HCT116 (cell line): ENCODE data around the gene RREB1. TPM values are rescaled to one million over a fixed set of nuclear protein-coding genes. Genes with fewer than 3 reads are reported as not detected.

Experiments
- ATAC-seq: fragments of 200-7000 bp; cut with Tn5 transposase; 2 replicates; pipeline ENCODE4 v1.9.1; 2020; ENCODE audit warnings: mild to moderate bottlenecking, moderate library complexity
- BruUV-seq: library from RNA; stranded (reverse); fragments of 400-500 nt; replicated peaks from 2 replicates; lab custom pipeline; 2021; lab: Mats Ljungman, UMichigan
- CTCF ChIA-PET: fragments of 300-600 bp; sonication (Branson Sonifier 250); formaldehyde crosslinking; loops from one replicate; lab custom pipeline; 2021; ENCODE audit warnings: antibody characterized with exemption; lab: Charles Lee
- POLR2A ChIA-PET: fragments of 300-600, 350-600 bp; sonication (Branson Sonifier 250); formaldehyde crosslinking; loops from one replicate; lab custom pipeline; 2021; ENCODE audit warnings: antibody characterized with exemption; lab: Charles Lee
- RAD21 ChIA-PET, 2 experiments: fragments of 300-600 bp; sonication (Branson Sonifier 250); formaldehyde crosslinking; loops; one replicate each; lab custom pipeline; 2023; ENCODE audit warnings: low total read pairs in 2 of 2; ENCODE audit not compliant: uncharacterized antibody in 2 of 2, unreplicated experiment in 2 of 2, low non-redundant PET in 1 of 2; lab: Charles Lee
- DNase-seq: peaks from one replicate; pipeline ENCODE4 v3.0.0-alpha.2; 2010; ENCODE audit warnings: low read depth, low spot score
- H2AFZ ChIP-seq: fragments of 200-600 bp; shearing (Covaris generic), sonication (generic); 2 replicates; pipeline ENCODE4 v1.6.1; 2017; ENCODE audit warnings: low read depth, mixed run types, mixed read lengths, antibody characterized with exemption, low read length; ENCODE audit not compliant: poor library complexity, severe bottlenecking
- H3K27ac ChIP-seq: 2 replicates; pipeline ENCODE4 v1.5.1; 2012; ENCODE audit warnings: low read depth, low read length
- H3K27me3 ChIP-seq: fragments of 200-600 bp; sonication (generic); 2 replicates; pipeline ENCODE4 v1.6.1; 2016; ENCODE audit warnings: mixed run types, low read length, mixed read lengths; ENCODE audit not compliant: insufficient read depth
- H3K36me3 ChIP-seq, 2 experiments: fragments of 200-500 bp in 1 of 2; fragments of 200-600 bp in 1 of 2; sonication (Bioruptor generic) in 1 of 2; sonication (generic) in 1 of 2; 2 replicates each; pipeline versions ENCODE4 v1.5.1 to v1.6.1; 2014 to 2016; ENCODE audit warnings: low read length in 2 of 2, inconsistent platforms in 1 of 2, mixed read lengths in 1 of 2, mixed run types in 1 of 2; ENCODE audit not compliant: insufficient read depth in 2 of 2, control insufficient read depth in 1 of 2
- H3K4me1 ChIP-seq, 2 experiments: fragments of 200-600 bp in 1 of 2; sonication (generic) in 1 of 2; 2 replicates each; pipeline versions ENCODE4 v1.5.1 to v1.6.1; 2012 to 2017; ENCODE audit warnings: low read length in 2 of 2, inconsistent platforms in 1 of 2, mild to moderate bottlenecking in 1 of 2, mixed read lengths in 1 of 2, mixed run types in 1 of 2, moderate library complexity in 1 of 2; ENCODE audit not compliant: insufficient read depth in 2 of 2, control insufficient read depth in 1 of 2
- H3K4me2 ChIP-seq: fragments of 200-600 bp; sonication (generic); 2 replicates; pipeline ENCODE4 v1.6.1; 2017; ENCODE audit warnings: mixed run types, low read length, mixed read lengths
- H3K4me3 ChIP-seq, 2 experiments: fragments of 200-600 bp in 1 of 2; sonication (generic) in 1 of 2; replicated peaks in 1 of 2; 2 replicates each; pipeline ENCODE4 v1.5.1; 2011 to 2016; ENCODE audit warnings: low read length in 2 of 2, control low read depth in 1 of 2, low read depth in 1 of 2, mild to moderate bottlenecking in 1 of 2, mixed read lengths in 1 of 2, mixed run types in 1 of 2
- H3K79me2 ChIP-seq: fragments of 200-600 bp; sonication (generic); 2 replicates; pipeline ENCODE4 v1.6.1; 2017; ENCODE audit warnings: mild to moderate bottlenecking, mixed run types, low read length, moderate library complexity, mixed read lengths; ENCODE audit not compliant: insufficient read depth
- H3K9ac ChIP-seq: fragments of 200-600 bp; sonication (generic); 2 replicates; pipeline ENCODE4 v1.6.1; 2016; ENCODE audit warnings: low read length, mixed read lengths
- H3K9me2 ChIP-seq: fragments of 200-600 bp; sonication (generic), shearing (Covaris generic); 2 replicates; pipeline ENCODE4 v1.6.1; 2017; ENCODE audit warnings: mixed run types, mild to moderate bottlenecking, moderate library complexity; ENCODE audit not compliant: insufficient read depth
- H3K9me3 ChIP-seq, 2 experiments: fragments of 200-500 bp in 1 of 2; fragments of 200-600 bp in 1 of 2; sonication (Bioruptor generic) in 1 of 2; sonication (generic) in 1 of 2; 2 replicates each; pipeline ENCODE4 v1.6.1; 2014 to 2017; ENCODE audit warnings: low read length in 2 of 2, mixed read lengths in 2 of 2, inconsistent platforms in 1 of 2, low read depth in 1 of 2, mild to moderate bottlenecking in 1 of 2, mixed run types in 1 of 2, moderate library complexity in 1 of 2; ENCODE audit not compliant: control insufficient read depth in 1 of 2, insufficient read depth in 1 of 2
- H4K20me1 ChIP-seq: fragments of 200-600 bp; sonication (generic), shearing (Covaris generic); 2 replicates; pipeline ENCODE4 v1.6.1; 2017; ENCODE audit warnings: mixed run types, mild to moderate bottlenecking, moderate library complexity; ENCODE audit not compliant: insufficient read depth
- EGR1 ChIP-seq: IDR thresholded peaks from 2 replicates; pipeline ENCODE4 v1.6.1; 2012; ENCODE audit warnings: low read depth
- ELF1 ChIP-seq: IDR thresholded peaks from 2 replicates; pipeline ENCODE4 v1.6.1; 2012; ENCODE audit warnings: low read depth, borderline replicate concordance
- EZH2 ChIP-seq: fragments of 200-600 bp; sonication (generic); IDR thresholded peaks from 2 replicates; pipeline ENCODE4 v1.6.1; 2017; ENCODE audit warnings: antibody characterized with exemption, mixed run types
- FOSL1 ChIP-seq: IDR thresholded peaks from 2 replicates; pipeline ENCODE4 v1.6.1; 2012; ENCODE audit warnings: low read depth
- JUND ChIP-seq: IDR thresholded peaks from 2 replicates; pipeline ENCODE4 v1.6.1; 2012
- RAD21 ChIP-seq: IDR thresholded peaks from 2 replicates; pipeline ENCODE4 v1.6.1; 2012; ENCODE audit warnings: low read depth, mild to moderate bottlenecking
- SIN3A ChIP-seq: IDR thresholded peaks from 2 replicates; pipeline ENCODE4 v1.6.1; 2012; ENCODE audit warnings: low read depth
- SP1 ChIP-seq: IDR thresholded peaks from 2 replicates; pipeline ENCODE4 v1.6.1; 2012; ENCODE audit warnings: low read depth
- SRF ChIP-seq: IDR thresholded peaks from 2 replicates; pipeline ENCODE4 v1.6.1; 2012; ENCODE audit warnings: low read depth
- TCF7L2 ChIP-seq: IDR thresholded peaks from 2 replicates; pipeline ENCODE4 v1.7.0; 2011; ENCODE audit warnings: borderline replicate concordance, inconsistent platforms; ENCODE audit not compliant: insufficient read depth, insufficient read length; ENCODE audit errors: extremely low read depth
- YY1 ChIP-seq: IDR thresholded peaks from 2 replicates; pipeline ENCODE4 v1.6.1; 2011; ENCODE audit warnings: low read length, low read depth, moderate library complexity, mild to moderate bottlenecking; ENCODE audit not compliant: insufficient replicate concordance; ENCODE audit errors: extremely low read depth
- ZFX ChIP-seq: fragments of 450-650 bp; IDR thresholded peaks from 2 replicates; pipeline ENCODE4 v1.6.1; 2017
- intact Hi-C: fragments of 100-400 bp; cut with micrococcal nuclease; formaldehyde crosslinking; loops from 2 replicates; pipeline ENCODE4 v1.10.0; 2022
- total RNA-seq: library from RNA; stranded (reverse); gene quantifications from one replicate; pipeline ENCODE4 v1.2.1, GENCODE V29; 2021; ENCODE audit not compliant: unreplicated experiment
- TF ChIP-seq, protein P1 (sequence below): IDR thresholded peaks from 2 replicates; pipeline ENCODE4 v1.6.1; 2012; ENCODE audit warnings: low read depth
- TF ChIP-seq, protein P2 (sequence below): IDR thresholded peaks from 2 replicates; pipeline ENCODE4 v1.6.1; 2011; ENCODE audit warnings: mild to moderate bottlenecking, low read length, moderate library complexity; ENCODE audit not compliant: insufficient replicate concordance; ENCODE audit errors: extremely low read depth
- TF ChIP-seq, protein P3 (sequence below): IDR thresholded peaks from 2 replicates; pipeline ENCODE4 v1.6.1; 2012
- TF ChIP-seq, protein P4 (sequence below), 3 experiments: fragments of 200-600 bp in 1 of 3; sonication (generic) in 1 of 3; IDR thresholded peaks in 2 of 3; conservative IDR thresholded peaks in 1 of 3; 2 replicates each; pipeline ENCODE4 v1.5.1; 2012 to 2017; ENCODE audit warnings: low read depth in 2 of 3, low read length in 2 of 3, antibody characterized with exemption in 1 of 3, borderline replicate concordance in 1 of 3, control low read depth in 1 of 3, mild to moderate bottlenecking in 1 of 3, mixed read lengths in 1 of 3, mixed run types in 1 of 3, moderate library complexity in 1 of 3; ENCODE audit not compliant: insufficient read depth in 1 of 3

The RREB1 gene
- total RNA-seq, 1 experiment from 2014 or later, result 47.9 TPM

DNA sequence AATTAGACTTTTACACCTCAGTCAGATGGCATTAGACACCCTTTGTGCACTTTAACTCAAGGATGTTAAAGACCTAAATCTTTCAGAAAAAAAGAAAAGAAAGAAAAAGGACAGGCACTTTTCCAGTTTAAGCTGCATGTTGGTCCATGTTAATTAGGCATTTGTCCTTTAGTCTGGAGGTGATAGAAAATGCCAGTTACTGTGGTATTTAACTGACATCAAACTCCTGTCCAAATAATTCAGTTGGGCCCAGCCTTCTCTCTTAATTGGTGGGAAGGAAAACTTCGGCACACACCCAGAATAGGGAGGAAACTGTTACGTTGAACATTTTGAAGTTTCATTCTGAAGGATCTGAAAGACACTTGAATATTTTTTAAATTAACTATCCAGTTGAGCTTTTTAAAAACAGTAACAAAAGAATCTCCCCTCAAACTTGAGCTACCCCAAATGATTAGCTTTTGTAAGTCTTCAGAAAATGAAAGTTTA lies 30.3 kb downstream of the RREB1 start:
- DNase-seq (no peak), ATAC-seq (no peak)
- no peaks in the 10 kb centered on the region for H3K36me3 ChIP-seq
- TF ChIP-seq, protein P1, sequence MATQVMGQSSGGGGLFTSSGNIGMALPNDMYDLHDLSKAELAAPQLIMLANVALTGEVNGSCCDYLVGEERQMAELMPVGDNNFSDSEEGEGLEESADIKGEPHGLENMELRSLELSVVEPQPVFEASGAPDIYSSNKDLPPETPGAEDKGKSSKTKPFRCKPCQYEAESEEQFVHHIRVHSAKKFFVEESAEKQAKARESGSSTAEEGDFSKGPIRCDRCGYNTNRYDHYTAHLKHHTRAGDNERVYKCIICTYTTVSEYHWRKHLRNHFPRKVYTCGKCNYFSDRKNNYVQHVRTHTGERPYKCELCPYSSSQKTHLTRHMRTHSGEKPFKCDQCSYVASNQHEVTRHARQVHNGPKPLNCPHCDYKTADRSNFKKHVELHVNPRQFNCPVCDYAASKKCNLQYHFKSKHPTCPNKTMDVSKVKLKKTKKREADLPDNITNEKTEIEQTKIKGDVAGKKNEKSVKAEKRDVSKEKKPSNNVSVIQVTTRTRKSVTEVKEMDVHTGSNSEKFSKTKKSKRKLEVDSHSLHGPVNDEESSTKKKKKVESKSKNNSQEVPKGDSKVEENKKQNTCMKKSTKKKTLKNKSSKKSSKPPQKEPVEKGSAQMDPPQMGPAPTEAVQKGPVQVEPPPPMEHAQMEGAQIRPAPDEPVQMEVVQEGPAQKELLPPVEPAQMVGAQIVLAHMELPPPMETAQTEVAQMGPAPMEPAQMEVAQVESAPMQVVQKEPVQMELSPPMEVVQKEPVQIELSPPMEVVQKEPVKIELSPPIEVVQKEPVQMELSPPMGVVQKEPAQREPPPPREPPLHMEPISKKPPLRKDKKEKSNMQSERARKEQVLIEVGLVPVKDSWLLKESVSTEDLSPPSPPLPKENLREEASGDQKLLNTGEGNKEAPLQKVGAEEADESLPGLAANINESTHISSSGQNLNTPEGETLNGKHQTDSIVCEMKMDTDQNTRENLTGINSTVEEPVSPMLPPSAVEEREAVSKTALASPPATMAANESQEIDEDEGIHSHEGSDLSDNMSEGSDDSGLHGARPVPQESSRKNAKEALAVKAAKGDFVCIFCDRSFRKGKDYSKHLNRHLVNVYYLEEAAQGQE, result no peak
- TF ChIP-seq EGR1 (no peak), SP1 (no peak), SIN3A (no peak), SRF (no peak), EZH2 (no peak), ZFX (no peak), RAD21 (no peak), FOSL1 (no peak), TCF7L2 (no peak), ELF1 (no peak), YY1 (no peak), JUND (no peak)
- TF ChIP-seq, protein P2, sequence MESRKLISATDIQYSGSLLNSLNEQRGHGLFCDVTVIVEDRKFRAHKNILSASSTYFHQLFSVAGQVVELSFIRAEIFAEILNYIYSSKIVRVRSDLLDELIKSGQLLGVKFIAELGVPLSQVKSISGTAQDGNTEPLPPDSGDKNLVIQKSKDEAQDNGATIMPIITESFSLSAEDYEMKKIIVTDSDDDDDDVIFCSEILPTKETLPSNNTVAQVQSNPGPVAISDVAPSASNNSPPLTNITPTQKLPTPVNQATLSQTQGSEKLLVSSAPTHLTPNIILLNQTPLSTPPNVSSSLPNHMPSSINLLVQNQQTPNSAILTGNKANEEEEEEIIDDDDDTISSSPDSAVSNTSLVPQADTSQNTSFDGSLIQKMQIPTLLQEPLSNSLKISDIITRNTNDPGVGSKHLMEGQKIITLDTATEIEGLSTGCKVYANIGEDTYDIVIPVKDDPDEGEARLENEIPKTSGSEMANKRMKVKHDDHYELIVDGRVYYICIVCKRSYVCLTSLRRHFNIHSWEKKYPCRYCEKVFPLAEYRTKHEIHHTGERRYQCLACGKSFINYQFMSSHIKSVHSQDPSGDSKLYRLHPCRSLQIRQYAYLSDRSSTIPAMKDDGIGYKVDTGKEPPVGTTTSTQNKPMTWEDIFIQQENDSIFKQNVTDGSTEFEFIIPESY, result no peak
- TF ChIP-seq, protein P3, sequence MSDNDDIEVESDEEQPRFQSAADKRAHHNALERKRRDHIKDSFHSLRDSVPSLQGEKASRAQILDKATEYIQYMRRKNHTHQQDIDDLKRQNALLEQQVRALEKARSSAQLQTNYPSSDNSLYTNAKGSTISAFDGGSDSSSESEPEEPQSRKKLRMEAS, result no peak
- TF ChIP-seq, protein P4, sequence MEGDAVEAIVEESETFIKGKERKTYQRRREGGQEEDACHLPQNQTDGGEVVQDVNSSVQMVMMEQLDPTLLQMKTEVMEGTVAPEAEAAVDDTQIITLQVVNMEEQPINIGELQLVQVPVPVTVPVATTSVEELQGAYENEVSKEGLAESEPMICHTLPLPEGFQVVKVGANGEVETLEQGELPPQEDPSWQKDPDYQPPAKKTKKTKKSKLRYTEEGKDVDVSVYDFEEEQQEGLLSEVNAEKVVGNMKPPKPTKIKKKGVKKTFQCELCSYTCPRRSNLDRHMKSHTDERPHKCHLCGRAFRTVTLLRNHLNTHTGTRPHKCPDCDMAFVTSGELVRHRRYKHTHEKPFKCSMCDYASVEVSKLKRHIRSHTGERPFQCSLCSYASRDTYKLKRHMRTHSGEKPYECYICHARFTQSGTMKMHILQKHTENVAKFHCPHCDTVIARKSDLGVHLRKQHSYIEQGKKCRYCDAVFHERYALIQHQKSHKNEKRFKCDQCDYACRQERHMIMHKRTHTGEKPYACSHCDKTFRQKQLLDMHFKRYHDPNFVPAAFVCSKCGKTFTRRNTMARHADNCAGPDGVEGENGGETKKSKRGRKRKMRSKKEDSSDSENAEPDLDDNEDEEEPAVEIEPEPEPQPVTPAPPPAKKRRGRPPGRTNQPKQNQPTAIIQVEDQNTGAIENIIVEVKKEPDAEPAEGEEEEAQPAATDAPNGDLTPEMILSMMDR (IDR thresholded peaks at IDR 0.05 in 2 of 3, conservative IDR thresholded peaks at IDR 0.05 in 1 of 3; ENCODE audit: borderline replicate concordance in 1 of 3, insufficient read depth in 1 of 3, low read depth in 2 of 3, low read length in 2 of 3), result no peak
- H3K4me1 ChIP-seq, result peaks cover 12 to 54% of the 10 kb centered on the region in 2 experiments; a peak in 3 of 4 replicates
- no peak overlapping the region for H3K9ac ChIP-seq
- no peaks in the 10 kb centered on the region for H3K9me2 ChIP-seq
- ChIA-PET CTCF (no interaction called here), POLR2A (no interaction called here), RAD21 (no interaction called here)
- H3K27ac ChIP-seq, result no peak overlapping the region
- H3K9me3 ChIP-seq, result no peaks in the 10 kb centered on the region
- H3K79me2 ChIP-seq, result peaks cover 90% of the 10 kb centered on the region
- H3K27me3 ChIP-seq, result no peaks in the 10 kb centered on the region
- H2AFZ ChIP-seq, result no peak overlapping the region
- no peak overlapping the region for H3K4me3 ChIP-seq
- no peaks in the 10 kb centered on the region; the same call in 1 of the 2 replicates for H4K20me1 ChIP-seq
- intact Hi-C loops, result no loop called here
- BruUV-seq, result no TSS peak
- H3K4me2 ChIP-seq, result no peak overlapping the region
